ENCODE results near the gene PEX13.

DNA sequence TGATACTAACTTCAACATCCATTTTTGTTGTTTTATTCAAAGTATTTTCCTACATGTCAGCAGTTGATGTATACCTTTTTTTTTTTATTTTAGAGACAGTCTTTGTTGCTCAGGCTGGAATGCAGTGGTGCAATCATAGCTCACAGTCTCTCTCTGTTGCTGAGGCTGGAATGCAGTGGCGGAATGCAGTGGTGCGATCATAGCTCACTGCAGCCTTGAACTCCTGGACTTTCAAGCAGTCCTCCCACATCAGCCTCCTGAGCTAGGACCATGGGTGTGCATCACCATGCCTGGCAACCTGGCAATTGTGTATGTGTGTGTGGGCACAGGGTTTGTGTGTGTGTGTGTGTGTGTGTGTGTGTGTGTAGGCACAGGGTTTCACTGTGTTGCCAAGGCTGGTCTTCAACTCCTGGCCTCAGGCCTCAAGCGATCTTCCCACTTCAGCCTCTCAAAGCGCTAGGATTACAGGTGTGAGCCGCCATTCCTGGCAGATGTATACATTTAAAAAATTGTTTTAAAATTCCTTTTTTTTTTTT is 72.9 kb downstream of the PEX13 start:
- TF ChIP-seq POLR2A (IDR thresholded peaks at IDR 0.05; ENCODE audit: low read depth, low read length) (no peak), FOS (IDR thresholded peaks at IDR 0.05; ENCODE audit: borderline replicate concordance, insufficient read depth, low read length) (no peak), EZH2 (IDR thresholded peaks at IDR 0.05; ENCODE audit: borderline replicate concordance, low read depth, low read length, severe bottlenecking) (no peak)
- TF ChIP-seq, protein P1, sequence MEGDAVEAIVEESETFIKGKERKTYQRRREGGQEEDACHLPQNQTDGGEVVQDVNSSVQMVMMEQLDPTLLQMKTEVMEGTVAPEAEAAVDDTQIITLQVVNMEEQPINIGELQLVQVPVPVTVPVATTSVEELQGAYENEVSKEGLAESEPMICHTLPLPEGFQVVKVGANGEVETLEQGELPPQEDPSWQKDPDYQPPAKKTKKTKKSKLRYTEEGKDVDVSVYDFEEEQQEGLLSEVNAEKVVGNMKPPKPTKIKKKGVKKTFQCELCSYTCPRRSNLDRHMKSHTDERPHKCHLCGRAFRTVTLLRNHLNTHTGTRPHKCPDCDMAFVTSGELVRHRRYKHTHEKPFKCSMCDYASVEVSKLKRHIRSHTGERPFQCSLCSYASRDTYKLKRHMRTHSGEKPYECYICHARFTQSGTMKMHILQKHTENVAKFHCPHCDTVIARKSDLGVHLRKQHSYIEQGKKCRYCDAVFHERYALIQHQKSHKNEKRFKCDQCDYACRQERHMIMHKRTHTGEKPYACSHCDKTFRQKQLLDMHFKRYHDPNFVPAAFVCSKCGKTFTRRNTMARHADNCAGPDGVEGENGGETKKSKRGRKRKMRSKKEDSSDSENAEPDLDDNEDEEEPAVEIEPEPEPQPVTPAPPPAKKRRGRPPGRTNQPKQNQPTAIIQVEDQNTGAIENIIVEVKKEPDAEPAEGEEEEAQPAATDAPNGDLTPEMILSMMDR (IDR thresholded peaks at IDR 0.05; ENCODE audit: extremely low read depth in 1 of 2, insufficient read depth in 1 of 2, low read depth in 1 of 2, low read length in 2 of 2): no peak
